HG03135 (cell line): ENCODE measurements around the gene SNED1.

Experiments
- ATAC-seq: cut with Tn5 transposase; IDR thresholded peaks from one replicate; pipeline ENCODE4 v1.9.1; 2021; ENCODE audit warnings: mild to moderate bottlenecking, moderate library complexity; ENCODE audit not compliant: unreplicated experiment

SNED1 gene

DNA sequence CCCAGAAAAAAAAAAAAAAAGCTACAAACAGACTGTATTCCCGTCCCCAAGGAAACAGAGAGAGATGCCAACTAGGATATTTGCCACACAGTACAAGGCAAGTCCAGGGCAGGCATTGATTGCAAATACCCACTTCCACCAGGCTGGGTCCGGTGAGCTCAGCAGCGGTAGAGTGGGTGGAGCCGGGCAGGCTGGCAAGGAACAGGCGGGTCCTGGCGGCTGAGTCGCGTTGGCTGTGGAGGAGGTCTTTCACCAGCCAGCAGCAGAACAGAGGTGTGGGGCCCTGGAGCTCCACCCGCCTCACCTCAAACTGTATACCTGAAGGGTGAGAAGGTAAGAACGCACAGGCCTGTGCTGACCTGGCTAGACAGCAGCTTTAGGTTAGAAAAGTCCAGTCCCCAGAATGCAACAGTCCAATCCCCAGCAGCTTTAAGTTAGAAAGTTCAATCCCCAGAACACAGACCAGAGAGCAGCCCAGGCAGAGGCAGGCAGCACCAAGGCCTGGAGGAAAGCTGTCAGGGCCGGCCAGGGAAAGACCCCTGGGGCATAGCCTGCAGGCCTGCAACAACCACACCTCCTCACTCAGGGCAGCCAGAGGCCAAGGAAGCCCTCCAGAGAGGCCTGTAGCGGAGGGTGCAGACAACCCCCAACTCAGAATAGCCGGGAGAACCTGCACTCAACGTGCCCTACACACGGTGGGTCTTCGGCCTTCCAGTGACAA is 125.6 kb downstream of the SNED1 start:
- ATAC-seq = no peak

DNA sequence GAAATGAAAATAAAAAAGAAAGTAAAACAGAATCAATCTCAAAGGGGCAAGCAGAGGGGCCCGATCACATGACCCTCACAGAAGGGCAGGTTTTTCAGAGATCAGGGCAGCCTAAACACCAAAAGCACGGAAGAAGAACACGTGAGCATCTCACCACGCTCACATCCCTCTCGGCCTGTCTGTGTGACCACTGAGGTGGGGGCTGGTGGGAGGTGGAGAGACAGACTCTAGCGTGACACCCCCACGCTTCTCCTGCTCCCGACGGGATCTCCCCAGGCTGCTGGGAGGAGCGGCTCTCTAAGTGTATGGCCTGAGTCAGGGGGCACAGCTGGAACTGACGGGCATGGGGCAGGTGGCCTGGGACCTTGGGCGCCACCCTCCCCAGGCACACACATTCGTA is 127.2 kb downstream of the SNED1 start:
- ATAC-seq = no peak

DNA sequence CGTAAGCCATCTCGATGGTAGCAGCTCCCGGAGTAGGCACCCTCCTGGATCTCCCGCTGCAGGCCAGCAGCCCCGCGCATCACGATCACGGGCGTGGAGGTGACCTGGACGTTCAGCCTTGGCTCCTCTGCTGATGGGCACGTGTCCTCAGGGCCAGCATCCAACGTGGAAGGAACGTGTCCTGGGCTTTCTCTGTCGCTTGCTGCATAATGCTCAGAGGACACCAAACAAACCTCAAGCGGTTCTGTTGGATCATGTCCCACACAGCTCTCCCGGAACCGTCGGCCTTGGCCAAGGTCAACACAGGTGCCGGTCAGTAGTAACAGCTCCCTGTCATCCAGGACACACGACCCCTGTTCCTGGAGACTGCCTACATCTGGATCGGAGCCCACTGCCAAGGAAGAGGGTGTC is 127.8 kb downstream of the SNED1 start:
- no peak for ATAC-seq

DNA sequence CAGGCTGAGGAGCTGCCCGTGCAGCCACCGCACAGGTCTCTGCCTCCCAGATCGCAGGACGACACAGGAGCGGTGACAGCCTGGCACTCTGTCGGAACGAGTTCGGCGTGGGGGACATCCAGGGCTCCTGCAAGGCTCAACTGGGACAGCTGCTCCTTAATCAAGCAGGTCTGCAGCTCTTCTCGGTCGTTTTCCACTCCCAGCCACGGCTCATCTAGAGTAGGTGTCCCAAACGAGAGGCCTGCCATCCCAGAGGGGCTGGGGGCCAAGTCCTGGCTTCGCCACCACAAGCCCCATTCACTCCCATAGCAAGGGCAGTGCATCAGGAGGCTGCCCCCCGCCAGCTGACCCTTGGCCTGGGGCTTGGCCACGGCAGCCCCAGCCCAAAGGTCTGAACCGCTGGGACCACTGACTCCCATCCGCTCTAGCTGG is 128.4 kb downstream of the SNED1 start:
- ATAC-seq = no peak

DNA sequence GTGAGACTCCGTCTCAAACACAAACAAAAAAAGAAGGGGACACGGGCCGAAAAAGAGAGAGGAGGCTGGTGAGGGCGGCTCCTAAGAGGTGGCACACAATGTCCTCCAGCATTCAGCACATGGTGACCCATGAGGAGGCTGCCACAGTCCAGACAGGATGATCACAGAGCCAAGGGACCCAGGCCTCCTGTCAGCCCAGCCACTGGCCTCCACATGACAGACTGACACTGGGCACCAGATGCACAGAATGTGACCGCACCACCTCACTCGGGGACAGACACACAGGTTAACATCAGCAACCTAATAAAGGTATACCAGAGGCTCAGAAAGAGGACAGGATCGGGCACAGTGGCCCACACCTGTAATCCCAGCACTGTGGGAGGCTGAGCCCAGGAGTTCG is 129.8 kb downstream of the SNED1 start:
- ATAC-seq = no peak

DNA sequence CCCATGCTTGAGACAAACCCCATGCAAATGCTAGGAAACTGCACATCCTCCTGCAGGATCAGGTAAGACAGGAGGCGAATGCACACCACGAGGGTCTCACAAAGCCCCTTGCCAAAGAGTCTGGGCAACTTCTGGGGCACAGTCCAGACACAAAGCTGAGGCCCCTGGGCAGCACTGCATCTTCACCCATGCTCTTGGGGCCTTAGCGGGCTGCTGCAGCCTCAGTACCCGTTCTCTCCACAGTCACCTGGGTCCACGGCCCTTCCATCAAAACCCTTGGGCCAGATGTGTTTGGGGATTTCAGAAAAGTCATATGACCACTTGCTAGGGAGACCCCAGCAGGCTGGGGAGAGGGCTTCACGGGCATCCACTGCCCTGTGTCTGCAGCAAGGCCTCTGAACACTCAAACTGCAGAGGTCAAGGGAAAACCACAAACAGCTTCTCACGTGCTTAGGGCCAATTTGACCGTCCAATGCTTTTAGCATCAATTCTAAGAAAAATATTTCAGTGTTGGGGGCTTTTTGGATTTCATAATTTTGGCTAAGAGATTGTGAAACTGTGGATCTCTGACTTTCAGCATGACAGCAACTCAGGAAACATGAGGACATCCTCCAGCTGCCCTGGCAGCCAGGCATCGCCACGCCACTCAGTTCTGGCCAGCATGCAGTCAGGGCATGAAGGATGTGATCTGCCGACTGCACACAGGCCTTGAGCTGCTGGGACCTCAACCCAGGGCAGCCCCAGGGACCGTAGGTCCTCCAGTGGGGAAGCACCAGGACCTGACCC is 130.9 kb downstream of the SNED1 start:
- ATAC-seq = no peak

DNA sequence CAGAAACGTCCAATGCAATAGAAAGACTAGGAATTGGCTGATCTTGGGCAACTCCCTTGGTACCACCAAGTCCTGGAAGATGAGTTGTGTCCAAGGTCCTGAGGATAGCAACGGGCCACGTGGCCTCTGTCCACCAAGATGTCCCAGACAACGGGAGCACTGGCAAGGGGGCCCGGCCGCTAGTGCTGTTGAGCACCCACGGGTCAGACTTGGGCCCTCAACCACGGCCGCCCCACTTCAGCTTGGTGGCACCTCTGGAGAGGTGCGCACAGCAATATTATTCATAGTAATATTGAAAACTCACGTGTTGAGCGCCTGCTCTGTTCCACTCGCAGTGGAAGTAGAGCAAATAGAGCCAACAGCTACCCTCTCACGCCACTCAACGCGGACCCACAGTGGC is 131.9 kb downstream of the SNED1 start:
- no peak for ATAC-seq

DNA sequence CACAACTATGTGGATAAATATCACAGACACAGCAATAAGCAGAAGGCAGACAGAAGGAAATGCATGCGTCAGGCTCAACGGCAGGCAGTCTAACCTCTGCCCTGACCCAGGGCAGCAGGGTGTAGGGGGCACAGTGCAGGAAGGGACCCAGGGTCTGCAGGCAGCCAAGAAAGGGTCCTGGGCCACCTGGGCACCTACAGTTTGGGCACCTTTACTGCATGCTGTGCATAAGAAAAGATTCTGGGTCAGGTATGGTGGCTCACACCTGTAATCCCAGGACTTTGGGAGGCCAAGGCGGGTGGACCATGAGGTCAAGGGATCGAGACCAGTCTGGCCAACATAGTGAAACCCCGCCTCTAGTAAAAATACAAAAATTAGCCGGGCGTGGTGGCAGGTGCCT is 133.1 kb downstream of the SNED1 start:
- ATAC-seq = no peak

DNA sequence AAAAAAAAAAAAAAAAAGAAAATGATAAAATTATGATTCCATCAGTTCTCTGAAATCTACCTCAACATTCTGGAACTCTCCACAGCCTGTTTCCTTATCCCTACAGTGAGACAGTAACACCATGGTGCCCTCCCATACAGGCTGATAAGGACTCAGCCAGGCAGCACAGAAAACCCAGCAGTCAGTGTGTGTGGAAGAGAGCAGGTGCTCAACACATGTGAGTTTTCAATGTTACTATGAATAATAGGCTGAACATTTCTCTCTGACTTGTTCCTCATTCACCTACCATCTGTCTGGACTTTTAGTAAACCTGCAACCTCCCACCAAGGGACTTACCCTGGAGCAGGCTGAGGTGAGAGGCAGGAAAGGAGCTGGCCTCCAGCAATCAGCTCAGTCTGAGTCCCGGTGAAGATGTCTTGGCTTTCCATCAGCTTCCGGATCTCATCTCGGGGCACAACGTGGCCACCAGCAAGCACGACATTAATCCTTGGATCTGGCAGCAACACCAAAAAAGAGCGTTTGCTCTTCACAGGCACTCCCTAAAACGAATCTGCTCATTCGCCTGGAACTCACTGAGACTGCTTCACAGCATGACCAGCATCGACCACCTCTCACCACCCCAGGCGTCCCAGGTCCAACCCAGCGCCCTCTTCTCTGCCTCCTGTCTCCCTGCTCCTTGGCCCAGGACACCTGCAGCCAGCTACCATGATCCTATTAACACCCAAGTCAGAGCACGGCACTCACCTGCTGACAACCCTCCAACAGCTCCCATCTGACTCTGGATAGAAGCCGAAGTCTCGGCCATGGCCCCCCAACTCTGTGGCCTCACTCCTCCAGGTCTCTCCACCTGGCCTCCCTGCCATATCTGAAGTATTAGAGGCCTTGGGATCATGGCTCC is 134.4 kb downstream of the SNED1 start:
- ATAC-seq = no peak

DNA sequence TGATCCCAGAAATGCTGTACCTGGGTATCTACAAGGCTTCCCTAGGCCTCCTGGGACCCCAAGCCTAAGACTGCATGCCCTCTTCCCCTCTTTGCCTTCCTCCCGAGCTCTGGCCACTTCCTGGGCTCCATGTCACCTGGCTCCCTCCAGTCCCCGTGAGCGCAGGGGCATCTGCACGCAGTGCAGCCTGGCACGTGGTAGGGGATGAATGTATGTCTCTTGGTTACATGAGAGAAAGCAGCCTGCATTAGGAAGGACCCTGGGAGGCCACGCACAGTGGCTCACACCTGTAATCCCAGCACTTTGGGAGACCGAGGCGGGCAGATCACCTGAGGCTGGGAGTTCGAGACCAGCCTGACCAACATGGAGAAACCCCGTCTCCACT is 135.0 kb downstream of the SNED1 start:
- no peak for ATAC-seq

DNA sequence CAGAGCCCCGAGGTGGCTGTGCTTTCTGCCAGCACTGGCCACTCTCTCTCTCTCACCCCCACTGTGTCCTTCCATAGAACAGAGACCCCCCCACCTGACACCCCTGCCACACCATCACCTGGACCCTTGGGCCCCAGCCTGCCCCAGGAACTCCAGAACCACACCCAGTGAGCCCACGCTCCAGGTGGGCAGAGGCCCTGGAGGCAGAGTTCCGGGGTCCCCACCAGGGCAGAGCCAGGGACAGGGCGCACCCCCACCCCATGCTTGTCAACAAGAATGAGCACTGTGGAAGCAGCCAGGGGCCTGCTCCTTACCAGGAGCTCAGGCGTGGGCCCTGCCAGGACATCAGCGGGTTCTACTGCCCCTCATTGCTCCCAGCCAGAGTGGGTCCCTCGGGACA is 136.3 kb downstream of the SNED1 start:
- no peak for ATAC-seq

DNA sequence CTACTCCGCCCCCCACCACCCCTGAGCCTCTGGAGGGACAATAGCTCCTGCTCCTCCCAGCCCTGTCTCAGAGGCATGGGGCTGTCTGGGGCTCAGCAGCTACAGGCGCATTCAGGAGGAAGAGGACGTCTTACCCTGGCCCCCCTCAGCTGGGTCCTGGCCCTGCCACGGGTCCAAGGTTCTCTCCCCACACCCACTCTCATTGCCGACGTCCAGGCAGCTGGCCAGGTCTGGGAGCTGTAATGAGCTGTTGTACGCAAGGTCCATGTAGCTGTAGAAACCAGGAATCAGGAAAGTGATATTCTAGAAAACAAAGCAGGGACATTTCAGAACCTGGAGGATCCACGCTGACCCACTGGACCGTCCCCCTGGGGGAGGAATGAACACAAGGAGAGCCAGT is 137.3 kb downstream of the SNED1 start:
- ATAC-seq = no peak

DNA sequence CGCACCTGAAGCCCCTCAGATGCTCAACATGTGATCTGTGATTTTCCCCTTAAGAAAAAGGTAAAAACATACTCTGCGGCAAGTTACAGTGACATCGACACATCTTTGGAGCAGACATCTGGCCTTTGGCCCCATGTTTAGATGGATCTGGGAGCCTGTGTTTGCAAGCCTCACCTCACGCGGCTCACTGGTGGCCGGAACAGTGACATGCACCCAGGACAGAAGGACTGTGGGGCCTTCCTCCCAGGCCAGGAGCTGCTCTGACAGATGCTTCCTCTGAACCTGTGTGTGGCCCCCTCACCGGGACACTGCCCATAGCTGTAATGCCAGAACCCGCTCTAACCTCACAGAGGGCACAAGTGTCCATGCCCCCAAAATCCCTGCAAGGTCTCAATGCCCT is 137.8 kb downstream of the SNED1 start:
- ATAC-seq = no peak

DNA sequence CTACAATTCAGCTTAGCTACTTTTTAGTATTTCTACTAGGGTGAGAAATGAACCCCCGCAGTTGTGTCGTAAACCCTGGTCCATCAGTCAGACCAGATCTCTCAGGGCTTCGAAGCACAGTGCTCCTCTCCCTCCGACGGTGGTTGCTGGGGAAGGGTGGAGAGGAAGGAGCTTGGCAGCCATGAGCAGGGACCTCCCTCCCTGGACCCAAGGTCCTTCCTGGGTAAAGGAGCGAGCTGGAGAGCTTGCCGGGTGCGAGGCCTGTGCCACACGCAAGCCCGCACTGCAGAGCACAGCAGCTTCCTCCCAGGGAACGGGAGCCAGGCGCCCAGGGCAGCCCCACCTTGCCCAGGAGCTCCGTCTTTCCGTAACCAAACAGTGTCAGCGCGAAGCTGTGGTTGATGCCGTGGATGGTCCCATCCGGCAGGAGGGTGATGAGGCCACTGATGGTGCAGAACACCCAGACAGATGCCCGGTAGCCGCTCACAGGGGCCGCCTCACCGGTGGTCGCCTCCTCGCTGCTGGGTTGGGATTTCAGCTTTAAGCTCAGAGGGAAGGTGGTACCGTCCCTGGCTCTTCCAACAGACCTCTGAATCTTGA is 138.3 kb downstream of the SNED1 start:
- ATAC-seq = no peak

DNA sequence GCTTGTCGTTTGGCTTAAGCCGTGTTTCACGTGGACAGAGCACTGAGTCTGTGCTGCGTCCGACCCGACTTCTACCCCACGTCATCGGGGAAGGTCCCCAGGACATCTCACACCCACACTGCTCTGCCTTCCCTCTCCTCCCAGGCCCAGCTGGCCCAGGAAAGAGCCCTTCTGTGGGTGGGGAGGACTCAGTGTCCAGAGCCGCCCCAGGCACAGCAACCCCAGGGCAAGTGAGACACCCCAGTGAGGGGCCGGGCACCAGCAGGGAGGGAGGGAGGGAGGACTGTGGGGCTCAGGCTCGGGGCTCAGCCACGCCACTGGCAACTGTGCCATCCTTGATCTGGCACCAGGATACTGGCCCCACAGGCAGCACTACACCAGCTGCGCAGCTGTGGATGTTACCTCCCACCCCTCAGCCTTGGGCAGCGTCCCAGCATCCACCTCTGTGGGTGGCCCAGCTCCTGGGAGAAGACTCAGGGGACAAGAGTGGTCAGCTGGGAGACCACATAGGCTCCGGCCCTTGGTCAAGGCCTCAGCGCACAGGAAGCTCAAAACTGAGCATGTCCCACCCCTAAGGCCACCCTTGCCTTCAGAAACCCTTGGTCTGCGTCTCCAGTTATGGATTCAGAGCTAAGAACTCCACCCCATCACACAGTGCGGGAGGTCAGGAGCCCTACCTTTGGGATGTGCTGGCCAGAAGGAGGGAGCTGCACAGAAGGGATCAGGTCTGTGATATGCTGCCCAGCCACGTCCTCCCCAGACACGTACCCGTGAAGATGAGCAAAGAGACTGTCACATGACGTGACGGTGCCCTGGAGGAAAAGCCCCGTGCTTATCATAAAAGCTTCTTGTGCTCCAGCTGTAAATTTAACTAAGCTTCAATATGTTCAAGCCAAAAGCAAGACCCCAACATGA is 139.1 kb downstream of the SNED1 start:
- no peak for ATAC-seq

DNA sequence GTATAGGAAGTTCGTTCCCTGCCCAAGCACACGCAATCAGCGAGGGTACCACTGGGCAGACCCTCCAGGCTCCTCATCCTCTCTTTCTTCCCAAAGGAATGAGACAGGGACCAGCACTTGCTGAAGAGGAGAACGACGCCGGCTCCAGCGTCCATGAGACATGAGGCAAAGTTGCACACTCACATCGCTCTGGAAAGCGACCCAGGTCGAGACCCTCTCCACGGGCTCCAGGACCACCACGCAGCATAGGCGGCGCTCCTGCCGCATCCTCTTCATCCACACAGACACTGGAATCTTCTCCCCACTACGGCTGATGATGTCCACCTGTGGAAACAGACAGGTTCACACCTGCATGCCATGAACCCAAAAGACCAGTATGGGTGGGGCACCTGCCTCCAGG is 140.1 kb downstream of the SNED1 start:
- no peak for ATAC-seq

DNA sequence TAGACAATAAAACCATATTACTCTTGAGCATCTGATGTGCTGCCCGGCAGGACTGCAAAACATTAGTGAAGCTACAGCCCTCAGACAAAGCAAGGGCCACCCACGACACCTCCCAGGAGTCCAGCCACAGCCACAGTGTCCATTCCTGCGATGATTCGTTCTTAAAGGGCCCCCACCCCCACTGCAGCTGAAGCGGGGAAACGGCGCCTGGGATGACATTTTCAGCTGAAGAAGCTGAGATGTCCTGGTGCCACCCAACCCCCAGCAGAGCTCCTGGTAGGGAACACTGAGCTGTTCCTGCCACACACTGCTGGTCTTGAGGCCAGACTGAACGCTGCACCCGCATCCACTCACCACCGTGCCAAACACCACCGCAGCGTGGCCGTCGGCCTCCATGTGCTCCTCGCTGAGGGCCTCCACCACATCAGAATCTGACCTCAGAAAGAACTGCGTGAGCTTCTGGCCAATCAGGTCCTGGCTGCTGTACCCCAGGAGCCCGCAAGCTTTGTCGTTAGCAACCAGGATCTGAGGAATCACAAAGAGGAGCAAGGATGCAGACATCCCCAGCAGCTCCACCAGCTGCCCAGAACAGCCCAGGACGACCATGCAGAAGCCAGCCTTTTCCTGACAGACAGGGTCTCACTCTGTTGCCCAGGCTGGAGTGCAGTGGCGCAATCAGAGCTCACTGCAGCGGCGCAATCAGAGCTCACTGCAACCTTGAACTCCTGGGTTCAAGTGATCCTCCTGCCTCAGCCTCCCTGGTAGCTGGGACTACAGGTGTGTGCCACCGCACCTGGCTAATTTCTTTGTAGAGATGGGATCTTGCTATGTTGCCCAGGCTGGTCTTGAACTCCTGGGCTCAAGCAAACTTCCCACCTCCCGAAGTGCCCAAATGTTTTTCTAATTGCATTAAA is 141.4 kb downstream of the SNED1 start:
- no peak for ATAC-seq

DNA sequence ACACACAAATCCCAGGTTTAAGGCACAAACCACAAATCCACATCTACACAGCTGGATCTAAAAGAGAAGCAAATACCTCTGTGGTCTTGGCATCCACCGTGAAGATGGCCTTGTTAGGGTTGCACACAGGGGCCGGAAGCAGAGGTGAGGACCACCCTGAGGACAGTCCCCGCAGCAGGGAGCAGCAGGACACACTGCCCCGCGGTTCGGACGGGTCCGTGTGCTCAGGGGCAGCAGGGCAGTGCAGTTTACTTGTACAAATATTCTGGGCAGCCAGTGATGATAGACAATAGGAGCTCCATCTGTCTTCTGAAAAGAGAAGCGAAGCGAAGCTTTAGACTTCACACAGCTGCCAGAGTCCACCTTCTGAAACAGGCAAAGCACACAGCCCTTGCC is 142.0 kb downstream of the SNED1 start:
- ATAC-seq = no peak

DNA sequence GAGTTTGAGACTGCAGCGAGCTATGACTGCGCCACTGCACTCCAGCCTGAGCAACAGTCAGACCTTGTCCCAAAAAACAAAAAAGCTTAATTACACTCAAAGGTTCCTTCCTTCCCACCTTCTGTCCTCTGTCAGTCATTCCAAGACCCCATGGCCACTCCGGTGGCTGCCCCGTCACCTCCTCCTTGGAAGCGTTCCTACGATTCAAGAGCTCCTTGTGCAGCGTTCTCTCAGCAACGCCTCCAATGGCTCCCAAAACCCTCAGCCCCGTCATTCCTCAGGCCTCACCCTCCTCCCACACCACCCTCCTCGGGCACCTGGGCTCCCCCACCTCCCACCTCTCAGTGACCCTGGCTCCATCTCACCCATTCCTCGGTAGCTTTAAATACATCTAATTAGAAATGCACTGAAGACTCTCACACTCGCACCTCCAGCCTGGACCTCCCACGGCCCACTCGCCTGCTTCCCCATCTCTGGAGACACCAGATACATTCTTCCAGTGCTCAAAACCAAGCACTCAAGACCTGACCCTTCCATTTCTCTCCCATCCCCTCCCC is 142.9 kb downstream of the SNED1 start:
- ATAC-seq = no peak
